NCI-H774 (cell line): ENCODE results near the gene PAX2.

Source experiments
- DNase-seq: peaks from one replicate; lab custom pipeline; 2025; lab: John Stamatoyannopoulos, UW

PAX2 gene

GRCh38 chr10:100858747-100859483, 113.5 kb downstream of the PAX2 start:
- DNase-seq: no peak

DNA sequence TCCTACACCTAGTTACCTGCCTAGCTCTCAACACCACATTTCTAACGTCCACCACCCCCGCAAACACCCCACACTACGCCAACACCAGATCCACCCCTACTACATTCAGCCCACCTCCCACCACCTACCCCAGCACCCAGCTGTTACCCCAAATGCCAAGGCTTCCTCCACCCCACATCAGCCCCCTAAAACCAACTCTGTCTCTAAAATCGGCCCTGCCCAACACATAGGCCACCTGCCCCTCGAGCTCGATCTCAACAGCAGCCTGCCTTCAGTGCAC, 114.0 kb downstream of the PAX2 start:
- no peak for DNase-seq

DNA sequence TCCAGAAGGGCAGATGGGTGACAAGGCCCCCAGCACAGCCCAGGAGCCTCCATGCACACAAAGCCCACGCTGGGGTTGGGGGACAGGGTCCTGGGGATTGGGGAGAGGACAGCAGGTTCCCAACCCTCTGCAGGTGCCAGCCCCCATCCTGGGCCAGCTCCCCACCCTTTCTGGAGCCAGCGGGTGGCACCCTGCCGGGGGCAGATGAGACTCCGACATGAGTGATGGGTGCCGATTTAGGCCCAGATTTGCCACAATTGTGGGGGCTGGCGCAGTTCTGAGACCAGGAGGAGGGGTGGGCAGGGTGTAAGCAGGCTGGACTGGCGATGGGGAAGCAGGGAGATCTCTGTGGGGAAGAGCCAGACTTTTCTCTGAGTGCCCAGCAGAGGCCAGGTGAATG, 118.1 kb downstream of the PAX2 start:
- DNase-seq: no peak

GRCh38 chr10:100864036-100864885, 118.9 kb downstream of the PAX2 start:
- no peak for DNase-seq

DNA sequence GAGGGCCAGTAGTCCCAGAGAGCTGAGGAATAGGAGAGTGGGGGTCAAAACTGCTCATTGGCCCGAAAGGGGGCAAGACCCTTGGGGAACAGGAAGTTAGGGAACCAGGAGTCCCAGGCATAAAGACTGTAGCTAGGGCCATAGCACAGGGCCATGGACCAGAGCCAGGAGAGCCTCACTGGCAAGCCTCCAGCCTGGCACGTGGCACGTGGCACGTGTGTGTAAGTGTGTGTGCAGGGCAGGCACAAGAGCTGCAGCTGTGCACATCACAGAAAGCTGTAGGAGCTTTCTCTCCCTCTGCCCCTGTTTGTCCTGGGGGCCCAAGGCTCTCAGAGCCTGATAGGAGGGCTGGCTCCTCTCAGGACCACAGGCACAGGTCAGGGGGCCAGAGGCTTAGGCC, 119.6 kb downstream of the PAX2 start:
- DNase-seq: no peak

DNA sequence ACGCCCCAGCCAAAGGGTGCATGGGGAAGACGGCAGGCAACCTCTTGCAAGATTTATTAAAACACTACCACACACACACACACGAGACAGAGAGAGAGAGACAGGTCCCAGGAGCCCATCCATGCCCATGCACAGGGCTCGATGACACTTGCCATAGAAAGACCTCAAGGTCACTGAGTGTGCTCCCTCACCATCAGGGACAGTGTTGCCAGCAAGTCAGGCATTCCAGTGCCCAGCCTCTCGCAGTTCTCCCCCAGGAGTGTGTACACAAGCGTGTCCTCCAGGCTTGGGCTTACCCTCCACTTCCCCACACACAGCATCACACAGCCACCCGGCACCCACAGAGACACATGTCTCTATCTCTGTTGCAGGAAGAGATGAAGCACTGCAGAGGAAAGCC, 120.6 kb downstream of the PAX2 start:
- no peak for DNase-seq

DNA sequence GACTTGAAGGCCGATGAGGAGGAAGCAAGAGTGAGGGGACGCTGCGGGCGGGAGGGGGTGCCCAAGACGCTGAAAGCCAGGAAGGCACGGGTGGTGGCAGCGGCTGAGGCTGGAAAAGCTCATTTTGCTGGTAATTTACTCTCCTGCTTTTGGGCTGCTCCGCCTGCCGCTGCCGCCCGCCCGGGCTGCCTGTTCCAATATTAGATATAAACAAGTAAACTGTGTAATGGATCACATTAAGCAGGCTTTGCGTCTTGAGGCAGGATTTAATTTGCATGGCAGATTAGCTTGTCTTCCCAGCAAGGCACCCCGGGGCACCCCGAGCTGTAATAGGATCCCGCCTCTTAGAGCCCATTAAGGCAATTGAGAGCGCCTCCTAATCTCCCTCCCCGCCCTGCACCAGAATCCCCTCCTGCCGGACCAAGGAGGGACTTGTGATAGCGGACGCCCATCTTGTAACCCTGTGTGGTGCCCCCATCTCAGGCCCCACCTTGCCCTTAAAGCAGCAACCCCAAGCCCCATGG, 121.3 kb downstream of the PAX2 start:
- DNase-seq: no peak

- no peak for DNase-seq
Measured at GRCh38 chr10:100867261-100867963, 122.0 kb downstream of the PAX2 start.

GRCh38 chr10:100868382-100868781, 123.0 kb downstream of the PAX2 start:
- no peak for DNase-seq

DNA sequence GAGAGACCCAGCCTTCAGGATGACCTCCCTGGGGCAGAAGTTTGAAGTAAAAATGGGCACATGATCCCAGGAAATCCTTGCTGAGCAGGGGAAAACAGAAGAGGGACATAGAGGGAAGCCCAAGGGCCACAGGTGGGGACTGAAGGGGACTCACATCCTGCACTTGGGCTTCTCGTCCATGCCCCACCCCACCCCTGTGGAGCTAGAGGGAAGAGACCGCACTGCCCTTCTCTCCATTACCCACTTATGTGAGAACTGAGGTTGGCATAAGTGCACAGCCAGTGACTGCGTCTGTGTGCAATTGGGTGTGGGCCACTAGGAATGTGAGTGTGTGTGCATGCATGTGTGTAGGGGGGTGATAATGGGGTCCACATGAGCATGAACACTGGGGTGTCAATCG, 124.0 kb downstream of the PAX2 start:
- DNase-seq: no peak

- DNase-seq: no peak
Measured at GRCh38 chr10:100872034-100872791, 126.8 kb downstream of the PAX2 start.

- no peak for DNase-seq
Measured at GRCh38 chr10:100873146-100873826, 127.9 kb downstream of the PAX2 start.

- DNase-seq: no peak
Measured at GRCh38 chr10:100873827-100874326, 128.5 kb downstream of the PAX2 start.

DNA sequence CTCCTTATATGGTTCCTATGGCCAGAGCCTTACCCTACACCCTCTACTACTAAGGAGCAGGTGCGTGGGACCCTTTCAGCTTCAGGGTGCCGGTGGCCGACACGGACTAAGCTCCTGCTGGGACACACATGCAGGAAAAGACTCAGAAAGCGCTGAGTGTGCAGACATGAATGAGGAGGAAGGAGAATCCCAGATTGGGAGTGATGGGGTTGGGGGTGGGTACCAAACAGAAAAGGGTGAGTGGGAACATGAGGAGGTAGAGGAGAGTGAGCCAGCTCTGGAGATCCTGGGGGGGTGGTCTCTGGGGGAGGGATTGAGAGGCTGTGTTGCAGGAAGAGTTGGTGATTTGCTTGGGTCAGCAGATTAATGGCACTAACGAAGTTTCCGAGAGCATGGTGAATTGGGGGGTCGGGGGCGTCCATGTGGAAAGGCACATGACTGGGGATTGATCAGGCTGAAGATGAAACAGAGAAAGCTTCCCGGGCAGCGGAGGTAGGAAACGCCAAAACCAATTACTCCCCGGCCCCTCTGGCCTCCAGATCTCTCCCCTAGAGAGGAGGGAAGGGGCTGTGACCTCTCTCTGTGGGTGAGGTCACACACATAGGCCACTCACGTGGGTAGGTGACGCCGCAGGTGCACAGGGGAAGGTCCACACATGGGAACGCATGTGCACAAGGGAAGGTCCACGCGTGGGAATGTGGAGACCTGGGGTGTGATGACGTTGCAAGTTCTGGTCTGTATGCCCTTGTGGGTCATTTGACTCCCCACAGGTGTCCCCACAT, 129.5 kb downstream of the PAX2 start:
- DNase-seq: no peak

- no peak for DNase-seq
Measured at GRCh38 chr10:100875484-100876166, 130.2 kb downstream of the PAX2 start.

DNA sequence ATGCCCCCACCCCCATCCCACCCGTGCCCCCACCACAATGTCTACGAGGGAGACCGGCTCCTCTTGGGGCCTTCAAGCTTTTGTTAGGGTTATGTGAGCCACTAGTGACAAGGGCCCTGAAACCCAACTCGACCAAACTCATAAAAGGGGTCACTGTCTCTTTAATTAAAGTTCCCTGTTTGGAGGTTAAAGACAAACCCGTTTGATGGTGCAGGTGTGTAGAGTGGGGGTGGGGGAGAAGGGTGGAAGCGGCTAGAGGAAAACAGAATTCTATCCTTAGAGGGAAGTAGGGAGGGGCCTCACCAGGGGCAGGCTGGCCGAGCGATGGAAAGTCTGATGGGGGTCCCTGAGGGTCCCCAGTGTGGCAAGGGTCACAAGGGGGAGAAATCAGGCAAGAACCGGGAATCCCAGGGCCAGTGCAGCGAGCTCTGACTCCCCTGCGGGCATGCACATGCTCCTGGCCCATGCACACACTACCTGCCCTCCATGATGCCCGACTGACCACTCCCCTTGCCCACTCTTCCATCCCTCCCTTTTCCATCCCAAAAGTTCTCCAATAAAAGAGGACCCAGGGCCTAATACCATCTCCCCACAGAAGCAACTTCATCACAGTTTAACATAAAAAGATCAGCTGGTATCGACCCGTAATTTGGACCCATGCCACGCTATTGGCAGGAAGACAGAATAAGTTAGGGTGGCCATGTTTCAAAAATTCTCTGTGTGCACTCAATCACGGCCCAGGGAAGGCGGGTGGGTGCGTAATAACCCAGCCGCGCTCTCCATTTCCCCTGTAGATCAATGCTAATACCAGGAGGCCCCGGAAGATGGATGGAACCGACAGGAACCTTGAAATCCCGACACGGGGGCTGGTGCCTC, 131.4 kb downstream of the PAX2 start:
- no peak for DNase-seq

GRCh38 chr10:100877461-100877850, 132.1 kb downstream of the PAX2 start:
- DNase-seq: no peak

GRCh38 chr10:100878291-100878910, 133.0 kb downstream of the PAX2 start:
- DNase-seq: no peak
